Bronchial epithelial cell (primary cell): Measurements from ENCODE around the gene SYS1. TPM values are rescaled to one million over a fixed set of nuclear protein-coding genes. Genes with fewer than 3 reads are reported as not detected.

Source experiments
- DNase-seq: peaks from one replicate; pipeline ENCODE4 v3.0.0-alpha.2; 2010; ENCODE audit warnings: low read depth
- FAIRE-seq: peaks from 2 replicates; lab custom pipeline; 2011; peaks lifted over from hg19 to GRCh38; lab: Jason Lieb, UNC
- H3K27me3 ChIP-seq: 2 replicates; pipeline ENCODE4 v1.5.1; 2011; ENCODE audit warnings: low read length; ENCODE audit not compliant: control insufficient read depth, insufficient read depth
- H3K36me3 ChIP-seq: 2 replicates; pipeline ENCODE4 v1.5.1; 2011; ENCODE audit warnings: low read length; ENCODE audit not compliant: control insufficient read depth, insufficient read depth
- H3K4me3 ChIP-seq: 2 replicates; pipeline ENCODE4 v1.5.1; 2011; ENCODE audit warnings: mild to moderate bottlenecking, low read depth, low read length, control low read depth
- total RNA-seq: library from RNA; depleted of rRNA; stranded (reverse); fragments of >200 nt; gene quantifications from 2 replicates; pipeline ENCODE4 v1.2.1, GENCODE V29; 2014
- TF ChIP-seq, protein P1 (sequence below): IDR thresholded peaks from 2 replicates; pipeline ENCODE4 v1.5.1; 2011; ENCODE audit warnings: mild to moderate bottlenecking, moderate library complexity, low read length, control low read depth, inconsistent platforms; ENCODE audit not compliant: insufficient read depth, severe bottlenecking

Gene SYS1
- total RNA-seq, 1 donor from 2014 or later = 17.9 TPM

DNA sequence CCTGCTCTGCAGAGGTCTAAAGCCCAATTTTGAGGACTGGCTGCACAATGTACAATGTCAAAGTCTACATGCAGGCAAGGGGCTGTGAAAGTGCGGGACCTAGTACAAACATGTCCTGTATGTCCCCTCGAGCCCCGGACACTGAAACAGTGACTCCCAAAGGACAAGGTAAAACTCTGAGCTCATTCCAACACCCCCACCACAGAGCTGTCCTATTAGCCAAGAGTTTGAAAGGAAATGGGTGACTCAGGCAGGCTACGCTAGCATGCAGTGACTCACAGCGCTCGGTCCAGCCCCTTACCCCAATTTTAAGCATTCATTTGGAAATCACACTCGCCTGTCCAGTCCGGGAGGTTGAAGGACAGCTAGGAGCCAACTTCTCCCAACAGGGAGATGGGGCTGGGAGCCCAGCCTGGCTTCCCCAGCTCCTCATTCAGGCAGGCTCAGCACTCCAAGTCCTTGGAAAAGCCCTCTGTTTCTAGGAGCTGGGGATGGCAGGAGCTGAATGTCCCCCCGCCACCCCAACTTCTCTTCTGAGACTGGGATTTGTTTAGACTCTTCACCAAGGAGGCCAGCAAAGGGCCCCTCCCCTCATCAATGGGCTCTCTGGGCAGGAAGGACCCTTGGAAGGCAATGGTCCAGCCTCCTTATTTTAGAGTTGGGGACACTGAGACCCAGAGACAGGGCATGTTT, 18.6 kb upstream of the SYS1 start:
- Histone ChIP-seq H3K27me3 (no peaks in the 10 kb centered on the region), H3K36me3 (peaks cover 9% of the 10 kb centered on the region), H3K4me3 (peak overlapping the region; percentile 97)
- TF ChIP-seq, protein P1, sequence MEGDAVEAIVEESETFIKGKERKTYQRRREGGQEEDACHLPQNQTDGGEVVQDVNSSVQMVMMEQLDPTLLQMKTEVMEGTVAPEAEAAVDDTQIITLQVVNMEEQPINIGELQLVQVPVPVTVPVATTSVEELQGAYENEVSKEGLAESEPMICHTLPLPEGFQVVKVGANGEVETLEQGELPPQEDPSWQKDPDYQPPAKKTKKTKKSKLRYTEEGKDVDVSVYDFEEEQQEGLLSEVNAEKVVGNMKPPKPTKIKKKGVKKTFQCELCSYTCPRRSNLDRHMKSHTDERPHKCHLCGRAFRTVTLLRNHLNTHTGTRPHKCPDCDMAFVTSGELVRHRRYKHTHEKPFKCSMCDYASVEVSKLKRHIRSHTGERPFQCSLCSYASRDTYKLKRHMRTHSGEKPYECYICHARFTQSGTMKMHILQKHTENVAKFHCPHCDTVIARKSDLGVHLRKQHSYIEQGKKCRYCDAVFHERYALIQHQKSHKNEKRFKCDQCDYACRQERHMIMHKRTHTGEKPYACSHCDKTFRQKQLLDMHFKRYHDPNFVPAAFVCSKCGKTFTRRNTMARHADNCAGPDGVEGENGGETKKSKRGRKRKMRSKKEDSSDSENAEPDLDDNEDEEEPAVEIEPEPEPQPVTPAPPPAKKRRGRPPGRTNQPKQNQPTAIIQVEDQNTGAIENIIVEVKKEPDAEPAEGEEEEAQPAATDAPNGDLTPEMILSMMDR = no peak
- FAIRE-seq = no peak
- peak; percentile 94 for DNase-seq

DNA sequence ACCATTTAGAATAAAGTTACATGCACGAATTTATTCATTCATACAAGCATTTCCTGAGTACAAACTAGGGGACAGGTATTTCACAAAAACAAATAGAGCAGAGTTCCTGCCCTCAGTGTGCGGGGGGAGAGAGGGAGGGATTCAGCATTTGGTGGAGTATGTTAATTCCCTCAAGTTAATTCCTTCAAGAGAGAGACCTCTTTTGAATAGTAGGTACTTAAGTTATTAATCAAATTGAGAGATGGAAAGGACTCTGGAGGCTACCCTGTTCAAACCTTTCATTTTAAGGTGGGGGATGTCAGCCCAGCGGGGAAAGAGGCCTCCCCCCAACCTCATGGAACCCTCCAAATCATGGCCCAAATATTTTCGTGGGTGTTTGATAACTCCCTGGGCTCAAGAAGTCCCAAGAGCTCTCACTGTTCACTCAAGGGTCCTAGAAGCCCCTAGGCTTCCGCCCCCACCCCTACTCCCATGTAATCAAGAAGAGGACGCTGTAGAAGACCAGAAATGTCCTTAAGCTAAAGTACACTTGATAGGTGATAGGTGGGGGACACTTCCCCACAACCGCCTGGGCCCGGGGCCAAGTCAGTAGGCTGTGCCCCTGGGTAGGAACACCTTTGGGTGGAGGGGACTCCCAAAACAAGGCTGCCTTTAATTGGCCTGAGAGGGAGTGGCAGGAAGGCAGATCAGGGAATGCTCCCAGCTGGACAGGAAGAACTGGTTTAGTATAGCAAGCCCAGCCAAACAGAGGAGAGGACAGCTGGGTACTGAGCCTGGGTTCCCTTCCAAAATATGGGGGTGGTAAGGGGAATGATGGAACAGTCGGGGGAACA, 17.6 kb upstream of the SYS1 start:
- Histone ChIP-seq H3K4me3 (peak overlapping the region; percentile 97), H3K36me3 (peaks cover 6% of the 10 kb centered on the region), H3K27me3 (no peaks in the 10 kb centered on the region)
- TF ChIP-seq, protein P1 = no peak
- DNase-seq (peak; percentile 74), FAIRE-seq (no peak)

DNA sequence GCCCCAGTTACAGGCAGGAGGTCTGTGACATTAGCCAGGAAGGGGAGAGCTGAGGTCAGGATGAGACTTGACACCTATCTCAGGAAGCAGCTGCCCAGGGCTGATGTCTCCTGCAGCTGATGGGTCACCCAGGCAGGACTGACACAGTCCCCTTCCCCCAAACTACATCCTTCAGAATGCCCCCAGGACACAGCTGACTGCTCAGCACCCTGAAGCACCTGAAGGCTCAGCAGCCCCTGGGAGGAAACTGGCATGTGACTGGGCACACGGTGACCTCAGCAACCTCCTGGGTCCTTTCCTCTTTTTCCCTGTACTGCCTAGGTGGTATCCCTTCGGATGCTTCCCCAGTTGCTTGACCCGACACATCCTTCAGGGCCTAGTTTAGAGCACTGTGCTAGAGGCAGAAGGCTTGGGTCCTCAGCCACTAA, 16.7 kb upstream of the SYS1 start:
- FAIRE-seq = no peak
- H3K36me3 ChIP-seq = peaks cover 3% of the 10 kb centered on the region
- H3K27me3 ChIP-seq = no peaks in the 10 kb centered on the region
- TF ChIP-seq, protein P1 = no peak
- peak overlapping the region; percentile 97 for H3K4me3 ChIP-seq
- DNase-seq = no peak

- TF ChIP-seq, protein P1 = no peak
- no peak for FAIRE-seq
- no peak for DNase-seq
- Histone ChIP-seq H3K27me3 (no peaks in the 10 kb centered on the region), H3K36me3 (peaks cover 3% of the 10 kb centered on the region), H3K4me3 (peak overlapping the region; percentile 97)
These were observed 16.1 kb upstream of the SYS1 start for GRCh38 chr20:45346851-45347250.

- TF ChIP-seq, protein P1 = no peak
- Histone ChIP-seq H3K27me3 (no peaks in the 10 kb centered on the region), H3K4me3 (peak overlapping the region; percentile 97), H3K36me3 (peaks cover 3% of the 10 kb centered on the region)
- no peak for DNase-seq
- FAIRE-seq = no peak
These were observed 15.5 kb upstream of the SYS1 start for GRCh38 chr20:45347297-45347935.
